Measurements from ENCODE around the gene SCAMP3. TPM values are rescaled to one million over a fixed set of nuclear protein-coding genes. Genes with fewer than 3 reads are reported as not detected.

Gene SCAMP3
- total RNA-seq, 1 experiment from 2014 or later: 64.2 TPM

- H3K9ac ChIP-seq (ENCODE audit: low read length): no peak overlapping the region
- ChIA-PET RAD21 (ENCODE audit: low non-redundant PET in 1 of 2, low total read pairs in 2 of 2, uncharacterized antibody in 2 of 2, unreplicated experiment in 2 of 2) (interaction anchor here in 1 of 2 experiments (0.6 kb wide), 1 partner anchor 284 kb away, joined by 5 read pairs; no protein-coding TSS in a partner anchor), POLR2A (interaction anchor here (1.2 kb wide), 1 partner anchor 30 kb away, joined by 3 read pairs; the partner anchor contains the start of gene FDPS), CTCF (interaction anchor here (0.8 to 1.2 kb wide), 5 partner anchors 28 to 72 kb away, joined by 3 to 5 read pairs (median 4); no protein-coding TSS in a partner anchor)
- peak overlapping the region; percentile 100 for H3K4me2 ChIP-seq (ENCODE audit: low read length)
- H3K4me3 ChIP-seq (replicated peaks in 1 of 2; ENCODE audit: low read depth in 1 of 2, low read length in 2 of 2): no peak overlapping the region; a peak in 1 of 4 replicates
- no peak for TF ChIP-seq MAX (IDR thresholded peaks at IDR 0.05)
- TF ChIP-seq CTCF (IDR thresholded peaks at IDR 0.05 in 2 of 3, conservative IDR thresholded peaks at IDR 0.05 in 1 of 3; ENCODE audit: borderline replicate concordance in 1 of 3, insufficient read depth in 1 of 3, low read depth in 2 of 3, low read length in 2 of 3): no peak
- TF ChIP-seq YY1 (IDR thresholded peaks at IDR 0.05; ENCODE audit: extremely low read depth, insufficient replicate concordance, low read depth, low read length): no peak
- no peak for TF ChIP-seq SP1 (IDR thresholded peaks at IDR 0.05; ENCODE audit: low read depth)
- no peak for TF ChIP-seq CEBPB (IDR thresholded peaks at IDR 0.05; ENCODE audit: low read depth)
- no peak for TF ChIP-seq TCF7L2 (IDR thresholded peaks at IDR 0.05; ENCODE audit: borderline replicate concordance, extremely low read depth, insufficient read depth, insufficient read length)
- TF ChIP-seq EZH2 (IDR thresholded peaks at IDR 0.05): no peak
- no peak for TF ChIP-seq SRF (IDR thresholded peaks at IDR 0.05; ENCODE audit: low read depth)
- TF ChIP-seq SIN3A (IDR thresholded peaks at IDR 0.05; ENCODE audit: low read depth): no peak
- no peak for TF ChIP-seq ZFX (IDR thresholded peaks at IDR 0.05)
- TF ChIP-seq ATF3 (IDR thresholded peaks at IDR 0.05): no peak
- no peak for TF ChIP-seq EZH2phosphoT487 (IDR thresholded peaks at IDR 0.05; ENCODE audit: borderline replicate concordance)
- no peak for TF ChIP-seq EGR1 (IDR thresholded peaks at IDR 0.05; ENCODE audit: low read depth)
- TF ChIP-seq REST (IDR thresholded peaks at IDR 0.05; ENCODE audit: low read depth): no peak
- no peak for TF ChIP-seq POLR2A (IDR thresholded peaks at IDR 0.05; ENCODE audit: borderline replicate concordance, extremely low read depth, insufficient read depth, insufficient read length)
- no peak for TF ChIP-seq POLR2AphosphoS5 (IDR thresholded peaks at IDR 0.05; ENCODE audit: low read depth, low read length)
- no peak for TF ChIP-seq ZBTB33 (IDR thresholded peaks at IDR 0.05; ENCODE audit: extremely low read depth, insufficient replicate concordance, low read length)
- TF ChIP-seq CBX3 (IDR thresholded peaks at IDR 0.05; ENCODE audit: low read depth): no peak
- no peak overlapping the region for H3K27ac ChIP-seq (ENCODE audit: low read depth, low read length)
- intact Hi-C loops (cut with micrococcal nuclease): loop anchor here (5.0 kb wide), 1 partner anchor 224 kb away; no protein-coding TSS in a partner anchor
- H3K27me3 ChIP-seq (ENCODE audit: insufficient read depth, low read length): no peaks in the 10 kb centered on the region
- ATAC-seq (no peak), DNase-seq (ENCODE audit: low read depth, low spot score) (no peak)
- H4K20me1 ChIP-seq (ENCODE audit: insufficient read depth): no peaks in the 10 kb centered on the region
- no TSS peak for BruUV-seq (replicated peaks)
- no peaks in the 10 kb centered on the region for H3K9me2 ChIP-seq (ENCODE audit: insufficient read depth)
- no peaks in the 10 kb centered on the region for H3K9me3 ChIP-seq (ENCODE audit: control insufficient read depth in 1 of 2, insufficient read depth in 1 of 2, low read depth in 1 of 2, low read length in 2 of 2)
- H2AFZ ChIP-seq (ENCODE audit: low read depth, low read length, poor library complexity, severe bottlenecking): no peak overlapping the region
- H3K36me3 ChIP-seq (ENCODE audit: control insufficient read depth in 1 of 2, insufficient read depth in 2 of 2, low read length in 2 of 2): no peaks in the 10 kb centered on the region
- H3K79me2 ChIP-seq (ENCODE audit: insufficient read depth, low read length): peaks cover 2% of the 10 kb centered on the region; the same call in 1 of the 2 replicates
- H3K4me1 ChIP-seq (ENCODE audit: control insufficient read depth in 1 of 2, insufficient read depth in 2 of 2, low read length in 2 of 2): peaks cover 8 to 26% of the 10 kb centered on the region in 2 experiments
Observed at GRCh38 chr1:155278689-155279160, 16.6 kb upstream of the SCAMP3 start.
